Left colon (tissue), 2 donors: ENCODE results near the gene GPR55. TPM values are rescaled to one million over a fixed set of nuclear protein-coding genes. Genes with fewer than 3 reads are reported as not detected.
A peak's percentile ranks its signal among the peaks of the same experiment; 100 is the strongest.

Experiments
- ATAC-seq: fragments of 200-7000 bp; cut with Tn5 transposase; one replicate; pipeline ENCODE4 v1.9.1; 2020; ENCODE audit warnings: mild to moderate bottlenecking, moderate library complexity
- DNase-seq, 2 donors: peaks; one replicate each; pipeline ENCODE4 v3.0.0-alpha.2; 2020
- intact Hi-C, 2 donors: fragments of 100-400 bp; cut with DNase I in 1 of 2; cut with micrococcal nuclease in 1 of 2; formaldehyde crosslinking; loops; one replicate each; pipeline versions ENCODE4 v1.11.2 to v1.14.0; 2022; cut with DNase I, micrococcal nuclease
- total RNA-seq, 2 donors: library from RNA; stranded (reverse); fragmentation: NEBNext Ultra II Directional; extraction: Animal tissue kit (Norgen Biotek cat#: 25700); gene quantifications; one replicate each; pipeline ENCODE4 v1.2.1, GENCODE V29; 2021
- donor health status: DM: no; HTN: no; CAD: no.
- donor health status: DM: yes; HTN: yes; CAD: no.

Gene GPR55
- total RNA-seq, 2 donors from 2014 or later: 0.34 TPM

GRCh38 chr2:230925879-230926765, 1.1 kb upstream of the GPR55 start:
- ATAC-seq (peak; percentile 43), DNase-seq (no peak)
- intact Hi-C loops: no loop called here

- intact Hi-C loops: no loop called here
- ATAC-seq: no peak
- no peak for DNase-seq
Observed at GRCh38 chr2:230925443-230925878, 419 bp upstream of the GPR55 start.

- intact Hi-C loops: no loop called here
- DNase-seq (no peak), ATAC-seq (peak; percentile 37)
Observed at GRCh38 chr2:230924092-230924469, 961 bp downstream of the GPR55 start.

- DNase-seq: no peak
- intact Hi-C loops: no loop called here
- ATAC-seq: no peak
Observed at GRCh38 chr2:230922951-230923717, 1.9 kb downstream of the GPR55 start.

- intact Hi-C loops: no loop called here
- ATAC-seq (no peak), DNase-seq (no peak)
Observed at GRCh38 chr2:230921806-230922595, 3.0 kb downstream of the GPR55 start.

GRCh38 chr2:230920167-230920566, 4.9 kb downstream of the GPR55 start:
- DNase-seq (no peak), ATAC-seq (no peak)
- intact Hi-C loops: no loop called here

GRCh38 chr2:230919681-230920080, 5.4 kb downstream of the GPR55 start:
- intact Hi-C loops: loop anchor here in 1 of 2 donors (10.0 kb wide), 1 partner anchor 75 kb away; no protein-coding TSS in a partner anchor
- ATAC-seq: no peak
- no peak for DNase-seq

- no peak for DNase-seq
- intact Hi-C loops: loop anchor here in 1 of 2 donors (10.0 kb wide), 1 partner anchor 74 kb away; no protein-coding TSS in a partner anchor
- no peak for ATAC-seq
Observed at GRCh38 chr2:230919240-230919639, 5.8 kb downstream of the GPR55 start.

GRCh38 chr2:230916218-230916617, 8.8 kb downstream of the GPR55 start:
- ATAC-seq (no peak), DNase-seq (peak; percentile 0 to 2)
- intact Hi-C loops: loop anchor here in 1 of 2 donors (10.0 kb wide), 1 partner anchor 71 kb away; no protein-coding TSS in a partner anchor

GRCh38 chr2:230915319-230915718, 9.7 kb downstream of the GPR55 start:
- DNase-seq (peak in 1 of 2 donors; percentile 2), ATAC-seq (no peak)
- intact Hi-C loops: loop anchor here in 1 of 2 donors (10.0 kb wide), 1 partner anchor 71 kb away; no protein-coding TSS in a partner anchor

- DNase-seq (peak; percentile 3 to 18), ATAC-seq (no peak)
- intact Hi-C loops: loop anchor here in 1 of 2 donors (10.0 kb wide), 1 partner anchor 70 kb away; no protein-coding TSS in a partner anchor
Observed at GRCh38 chr2:230914886-230915285, 10.2 kb downstream of the GPR55 start.

GRCh38 chr2:230913406-230914143, 11.5 kb downstream of the GPR55 start:
- intact Hi-C loops: loop anchor here in 1 of 2 donors (10.0 kb wide), 1 partner anchor 69 kb away; no protein-coding TSS in a partner anchor
- peak; percentile 57 to 70 for DNase-seq
- peak; percentile 87 for ATAC-seq

GRCh38 chr2:230912724-230913123, 12.3 kb downstream of the GPR55 start:
- DNase-seq (no peak), ATAC-seq (no peak)
- intact Hi-C loops: loop anchor here in 1 of 2 donors (10.0 kb wide), 1 partner anchor 68 kb away; no protein-coding TSS in a partner anchor

GRCh38 chr2:230912046-230912445, 13.0 kb downstream of the GPR55 start:
- no peak for ATAC-seq
- peak; percentile 2 to 19 for DNase-seq
- intact Hi-C loops: loop anchor here in 1 of 2 donors (10.0 kb wide), 1 partner anchor 67 kb away; no protein-coding TSS in a partner anchor

- ATAC-seq: no peak
- intact Hi-C loops: loop anchor here in 1 of 2 donors (10.0 kb wide), 1 partner anchor 66 kb away; no protein-coding TSS in a partner anchor
- DNase-seq: peak; percentile 1 to 15
Observed at GRCh38 chr2:230910546-230911177, 14.4 kb downstream of the GPR55 start.

- ATAC-seq (no peak), DNase-seq (peak; percentile 2 to 17)
- intact Hi-C loops: loop anchor here in 1 of 2 donors (10.0 kb wide), 2 partner anchors 65 to 75 kb away; no protein-coding TSS in a partner anchor
Observed at GRCh38 chr2:230909841-230910545, 15.0 kb downstream of the GPR55 start.
